HCT116 (cell line): Measurements from ENCODE around the gene BCAS4.

Experiments used
- CEBPB ChIP-seq: IDR thresholded peaks from 2 replicates; pipeline ENCODE4 v1.6.1; 2012; ENCODE audit warnings: low read depth
- POLR2A ChIP-seq: IDR thresholded peaks from 2 replicates; pipeline ENCODE4 v1.7.0; 2011; ENCODE audit warnings: borderline replicate concordance; ENCODE audit not compliant: insufficient read depth, insufficient read length; ENCODE audit errors: extremely low read depth
- RAD21 ChIP-seq: IDR thresholded peaks from 2 replicates; pipeline ENCODE4 v1.6.1; 2012; ENCODE audit warnings: low read depth, mild to moderate bottlenecking
- SRF ChIP-seq: IDR thresholded peaks from 2 replicates; pipeline ENCODE4 v1.6.1; 2012; ENCODE audit warnings: low read depth
- ZFX ChIP-seq: fragments of 450-650 bp; IDR thresholded peaks from 2 replicates; pipeline ENCODE4 v1.6.1; 2017
- TF ChIP-seq, protein P1 (sequence below), 3 experiments: fragments of 200-600 bp in 1 of 3; sonication (generic) in 1 of 3; IDR thresholded peaks in 2 of 3; conservative IDR thresholded peaks in 1 of 3; 2 replicates each; pipeline ENCODE4 v1.5.1; 2012 to 2017; ENCODE audit warnings: low read depth in 2 of 3, low read length in 2 of 3, antibody characterized with exemption in 1 of 3, borderline replicate concordance in 1 of 3, control low read depth in 1 of 3, mild to moderate bottlenecking in 1 of 3, mixed read lengths in 1 of 3, mixed run types in 1 of 3, moderate library complexity in 1 of 3; ENCODE audit not compliant: insufficient read depth in 1 of 3
- TF ChIP-seq, protein P2 (sequence below): IDR thresholded peaks from 2 replicates; pipeline ENCODE4 v1.6.1; 2012

DNA sequence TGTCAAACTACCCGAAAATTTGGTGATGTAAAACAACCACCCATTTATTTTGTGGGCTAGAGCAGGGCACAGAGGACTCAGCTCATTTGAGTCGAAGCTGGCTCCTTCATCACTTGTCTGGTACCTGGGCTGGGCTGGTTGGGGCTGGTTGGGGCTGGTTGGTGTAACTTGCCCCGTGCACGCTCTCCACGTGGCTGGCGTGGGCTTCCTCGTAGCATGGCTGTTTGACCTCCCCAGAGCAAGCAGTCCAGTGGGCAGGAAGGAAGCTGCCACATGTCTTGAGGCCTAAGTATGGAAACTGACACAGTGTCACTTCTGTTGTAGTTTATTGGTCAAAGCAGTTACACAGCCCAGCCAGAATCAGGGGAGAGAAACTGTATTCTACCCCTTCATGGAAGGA is 27.1 kb downstream of the BCAS4 start:
- TF ChIP-seq RAD21, result no peak
- TF ChIP-seq SRF, result no peak
- TF ChIP-seq POLR2A, result no peak
- TF ChIP-seq, protein P1, sequence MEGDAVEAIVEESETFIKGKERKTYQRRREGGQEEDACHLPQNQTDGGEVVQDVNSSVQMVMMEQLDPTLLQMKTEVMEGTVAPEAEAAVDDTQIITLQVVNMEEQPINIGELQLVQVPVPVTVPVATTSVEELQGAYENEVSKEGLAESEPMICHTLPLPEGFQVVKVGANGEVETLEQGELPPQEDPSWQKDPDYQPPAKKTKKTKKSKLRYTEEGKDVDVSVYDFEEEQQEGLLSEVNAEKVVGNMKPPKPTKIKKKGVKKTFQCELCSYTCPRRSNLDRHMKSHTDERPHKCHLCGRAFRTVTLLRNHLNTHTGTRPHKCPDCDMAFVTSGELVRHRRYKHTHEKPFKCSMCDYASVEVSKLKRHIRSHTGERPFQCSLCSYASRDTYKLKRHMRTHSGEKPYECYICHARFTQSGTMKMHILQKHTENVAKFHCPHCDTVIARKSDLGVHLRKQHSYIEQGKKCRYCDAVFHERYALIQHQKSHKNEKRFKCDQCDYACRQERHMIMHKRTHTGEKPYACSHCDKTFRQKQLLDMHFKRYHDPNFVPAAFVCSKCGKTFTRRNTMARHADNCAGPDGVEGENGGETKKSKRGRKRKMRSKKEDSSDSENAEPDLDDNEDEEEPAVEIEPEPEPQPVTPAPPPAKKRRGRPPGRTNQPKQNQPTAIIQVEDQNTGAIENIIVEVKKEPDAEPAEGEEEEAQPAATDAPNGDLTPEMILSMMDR (IDR thresholded peaks at IDR 0.05 in 2 of 3, conservative IDR thresholded peaks at IDR 0.05 in 1 of 3; ENCODE audit: borderline replicate concordance in 1 of 3, insufficient read depth in 1 of 3, low read depth in 2 of 3, low read length in 2 of 3), result no peak
- TF ChIP-seq, protein P2, sequence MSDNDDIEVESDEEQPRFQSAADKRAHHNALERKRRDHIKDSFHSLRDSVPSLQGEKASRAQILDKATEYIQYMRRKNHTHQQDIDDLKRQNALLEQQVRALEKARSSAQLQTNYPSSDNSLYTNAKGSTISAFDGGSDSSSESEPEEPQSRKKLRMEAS, result no peak
- no peak for TF ChIP-seq CEBPB
- no peak for TF ChIP-seq ZFX
